OCI-LY1 (cell line): ENCODE results near the gene CRYGN.

Experiments used
- H2AFZ ChIP-seq: fragments of 200-600 bp; sonication (generic), shearing (Covaris generic); 2 replicates; pipeline ENCODE4 v1.6.0; 2014; ENCODE audit warnings: antibody characterized with exemption, mild to moderate bottlenecking, low read length
- H3F3A ChIP-seq: fragments of 200-600 bp; sonication (generic), shearing (Covaris generic); 2 replicates; pipeline ENCODE4 v1.6.0; 2014; ENCODE audit warnings: mild to moderate bottlenecking, antibody characterized with exemption, low read length, moderate library complexity; ENCODE audit not compliant: insufficient read depth
- H3K27ac ChIP-seq: fragments of 200-600 bp; sonication (generic); 2 replicates; pipeline ENCODE4 v1.5.1; 2014; ENCODE audit warnings: low read length, mixed run types, mild to moderate bottlenecking, low read depth; ENCODE audit not compliant: poor library complexity, severe bottlenecking
- H3K27me3 ChIP-seq: fragments of 200-600 bp; sonication (generic); 2 replicates; pipeline ENCODE4 v1.6.0; 2014; ENCODE audit warnings: antibody characterized with exemption, mild to moderate bottlenecking, low read length, moderate library complexity; ENCODE audit not compliant: insufficient read depth
- H3K36me3 ChIP-seq: fragments of 200-600 bp; sonication (generic); 2 replicates; pipeline ENCODE4 v1.6.1; 2014; ENCODE audit warnings: mild to moderate bottlenecking, antibody characterized with exemption, low read length, moderate library complexity, mixed read lengths; ENCODE audit not compliant: insufficient read depth
- H3K4me1 ChIP-seq: fragments of 200-600 bp; sonication (generic); 2 replicates; pipeline ENCODE4 v1.5.1; 2014; ENCODE audit warnings: mild to moderate bottlenecking, low read length, moderate library complexity; ENCODE audit not compliant: insufficient read depth, severe bottlenecking
- H3K4me2 ChIP-seq: fragments of 200-600 bp; sonication (generic), shearing (Covaris generic); 2 replicates; pipeline ENCODE4 v1.6.1; 2014; ENCODE audit warnings: low read length
- H3K4me3 ChIP-seq: fragments of 200-600 bp; sonication (generic); 2 replicates; pipeline ENCODE4 v1.5.1; 2014; ENCODE audit warnings: low read length, low read depth, mild to moderate bottlenecking, mixed read lengths; ENCODE audit not compliant: poor library complexity, severe bottlenecking
- H3K79me2 ChIP-seq: fragments of 200-600 bp; shearing (Covaris generic); 2 replicates; pipeline ENCODE4 v1.6.1; 2016; ENCODE audit warnings: mixed run types, low read length, mixed read lengths; ENCODE audit not compliant: insufficient read depth
- H3K9ac ChIP-seq: fragments of 200-600 bp; sonication (generic), shearing (Covaris generic); 2 replicates; pipeline ENCODE4 v1.6.1; 2014; ENCODE audit warnings: mild to moderate bottlenecking, low read length, mixed read lengths
- H3K9me2 ChIP-seq: fragments of 200-600 bp; sonication (generic), shearing (Covaris generic); 2 replicates; pipeline ENCODE4 v1.6.1; 2014; ENCODE audit warnings: low read depth, mild to moderate bottlenecking, low read length, mixed read lengths
- H3K9me3 ChIP-seq: fragments of 200-600 bp; shearing (Covaris generic); 2 replicates; pipeline ENCODE4 v1.6.1; 2014; ENCODE audit warnings: low read length, mixed read lengths
- H4K20me1 ChIP-seq: fragments of 200-600 bp; sonication (generic), shearing (Covaris generic); 2 replicates; pipeline ENCODE4 v1.6.0; 2016; ENCODE audit warnings: mild to moderate bottlenecking, low read length; ENCODE audit not compliant: insufficient read depth
- CTCF ChIP-seq: fragments of 200-600 bp; sonication (generic), shearing (Covaris generic); IDR thresholded peaks from 2 replicates; pipeline ENCODE4 v1.5.1; 2017; ENCODE audit warnings: mild to moderate bottlenecking, antibody characterized with exemption, low read length, moderate library complexity, mixed read lengths
- EZH2 ChIP-seq: fragments of 200-600 bp; sonication (generic), shearing (Covaris generic); IDR thresholded peaks from 2 replicates; pipeline ENCODE4 v1.8.0; 2017; ENCODE audit warnings: borderline replicate concordance, mixed run types, mild to moderate bottlenecking, antibody characterized with exemption, low read length, moderate library complexity, mixed read lengths

Gene CRYGN

GRCh38 chr7:151402029-151402835, 37.7 kb downstream of the CRYGN start:
- peaks cover 68% of the 10 kb centered on the region for H3K4me1 ChIP-seq
- H3K4me2 ChIP-seq, result no peak overlapping the region
- no peak overlapping the region for H3K4me3 ChIP-seq
- no peaks in the 10 kb centered on the region for H3F3A ChIP-seq
- TF ChIP-seq CTCF (no peak), EZH2 (no peak)
- H3K27ac ChIP-seq, result no peak overlapping the region
- H3K79me2 ChIP-seq, result no peaks in the 10 kb centered on the region
- no peak overlapping the region for H2AFZ ChIP-seq
- H3K27me3 ChIP-seq, result no peaks in the 10 kb centered on the region
- H4K20me1 ChIP-seq, result no peaks in the 10 kb centered on the region
- no peak overlapping the region for H3K9ac ChIP-seq
- H3K36me3 ChIP-seq, result no peaks in the 10 kb centered on the region
- no peaks in the 10 kb centered on the region for H3K9me2 ChIP-seq
- H3K9me3 ChIP-seq, result no peaks in the 10 kb centered on the region

GRCh38 chr7:151400626-151401315, 39.2 kb downstream of the CRYGN start:
- Histone ChIP-seq H3K9ac (peak overlapping the region; percentile 10; the same call in 1 of the 2 replicates), H4K20me1 (no peaks in the 10 kb centered on the region), H3K36me3 (no peaks in the 10 kb centered on the region), H3K27ac (peak overlapping the region; percentile 72), H3K4me1 (peaks cover 69% of the 10 kb centered on the region), H3K4me3 (peak overlapping the region; percentile 39), H3K79me2 (no peaks in the 10 kb centered on the region), H3K9me2 (no peaks in the 10 kb centered on the region), H3K4me2 (peak overlapping the region; percentile 56), H3K27me3 (no peaks in the 10 kb centered on the region), H3K9me3 (no peaks in the 10 kb centered on the region), H3F3A (no peaks in the 10 kb centered on the region), H2AFZ (no peak overlapping the region)
- TF ChIP-seq CTCF (peak; percentile 12; the same call in 1 of the 2 replicates), EZH2 (no peak)

- Histone ChIP-seq H3K4me3 (peak overlapping the region; percentile 4), H3K9ac (no peak overlapping the region; the same call in 1 of the 2 replicates), H4K20me1 (no peaks in the 10 kb centered on the region), H3K4me2 (peak overlapping the region; percentile 56; the same call in 1 of the 2 replicates), H3F3A (no peaks in the 10 kb centered on the region), H3K9me2 (no peaks in the 10 kb centered on the region), H3K36me3 (no peaks in the 10 kb centered on the region), H3K27me3 (no peaks in the 10 kb centered on the region), H2AFZ (no peak overlapping the region), H3K4me1 (peaks cover 68% of the 10 kb centered on the region), H3K79me2 (no peaks in the 10 kb centered on the region), H3K27ac (peak overlapping the region; percentile 72), H3K9me3 (no peaks in the 10 kb centered on the region)
- no peak for TF ChIP-seq EZH2
- no peak for TF ChIP-seq CTCF
Measured at GRCh38 chr7:151399906-151400305, 40.0 kb downstream of the CRYGN start.
